Right lobe of liver (tissue), 6 donors: ENCODE measurements around the gene GRIP1. TPM values are rescaled to one million over a fixed set of nuclear protein-coding genes. Genes with fewer than 3 reads are reported as not detected.

ENCODE experiments used
- ATAC-seq, 4 donors: fragments of 200-7000 bp; cut with Tn5 transposase; one replicate each; pipeline ENCODE4 v1.9.1; 2020; ENCODE audit warnings: mild to moderate bottlenecking in 4 of 4, moderate library complexity in 4 of 4
- DNase-seq, 3 donors: peaks; one replicate each; pipeline ENCODE4 v3.0.0-alpha.2; 2020
- H3K27ac ChIP-seq, 3 donors: fragments of 200-600 bp; one replicate each; pipeline ENCODE4 v1.8.0; 2022
- H3K27me3 ChIP-seq, 2 donors: fragments of 200-600 bp; one replicate each; pipeline ENCODE4 v1.8.0; 2022
- H3K36me3 ChIP-seq, 4 donors: fragments of 200-600 bp; sonication (generic) in 1 of 4; one replicate each; pipeline versions ENCODE4 v1.5.1 to v1.8.0; 2017 to 2022; ENCODE audit warnings: control low read depth in 1 of 4
- H3K4me1 ChIP-seq, 4 donors: fragments of 200-600 bp; sonication (generic) in 1 of 4; one replicate each; pipeline versions ENCODE4 v1.5.1 to v1.8.0; 2017 to 2022; ENCODE audit warnings: control low read depth in 1 of 4
- H3K4me3 ChIP-seq, 3 donors: fragments of 200-600 bp; one replicate each; pipeline ENCODE4 v1.8.0; 2022
- H3K9me3 ChIP-seq, 4 donors: fragments of 200-600 bp; sonication (generic) in 1 of 4; one replicate each; pipeline versions ENCODE4 v1.5.1 to v1.8.0; 2017 to 2022; ENCODE audit warnings: control low read depth in 1 of 4
- POLR2A ChIP-seq: fragments of 450-650 bp; IDR thresholded peaks from one replicate; pipeline ENCODE4 v1.6.1; 2017; ENCODE audit warnings: antibody characterized with exemption, mild to moderate bottlenecking
- WGBS: methylation state at CpG from one replicate; pipeline ENCODE4 v1.1.6; 2018; ENCODE audit warnings: low coverage, low lambda C conversion rate; ENCODE audit not compliant: insufficient coverage; ENCODE audit errors: missing lambda C conversion rate; 5-methylcytosine and 5-hydroxymethylcytosine counted together
- intact Hi-C, 2 donors: fragments of 100-400 bp; cut with DNase I; formaldehyde crosslinking; loops; one replicate each; pipeline versions ENCODE4 v1.11.2 to v1.14.1; 2022
- total RNA-seq, 6 experiments: library from RNA; depleted of rRNA in 2 of 6; stranded (reverse); fragments of >200 nt in 2 of 6; fragmentation: NEBNext Ultra II Directional in 3 of 6; extraction: Animal tissue kit (Norgen Biotek cat#: 25700) in 3 of 6; gene quantifications; one replicate each; pipeline versions ENCODE4 v1.1.0 to v1.2.4, GENCODE V29; 2016 to 2023
- TF ChIP-seq, protein P1 (sequence below), 4 donors: fragments of 200-600 bp in 3 of 4; fragments of 450-650 bp in 1 of 4; IDR thresholded peaks; one replicate each; pipeline versions ENCODE4 v1.5.1 to v1.8.0; 2016 to 2022; ENCODE audit warnings: antibody characterized with exemption in 4 of 4, mild to moderate bottlenecking in 2 of 4
- donor health status: DM: no; HTN: yes; CAD: no.
- donor health status: DM: no; HTN: no; CAD: no.
- donor health status: DM: no; HTN: no; CAD: no.
- donor health status: DM: no; HTN: yes; CAD: no.
- donor health status: DM: no; HTN: yes; CAD: no.

GRIP1 gene
- total RNA-seq, 6 experiments from 2014 or later, result 0.22 to 0.78 (median 0.26) TPM; not detected in 3

DNA sequence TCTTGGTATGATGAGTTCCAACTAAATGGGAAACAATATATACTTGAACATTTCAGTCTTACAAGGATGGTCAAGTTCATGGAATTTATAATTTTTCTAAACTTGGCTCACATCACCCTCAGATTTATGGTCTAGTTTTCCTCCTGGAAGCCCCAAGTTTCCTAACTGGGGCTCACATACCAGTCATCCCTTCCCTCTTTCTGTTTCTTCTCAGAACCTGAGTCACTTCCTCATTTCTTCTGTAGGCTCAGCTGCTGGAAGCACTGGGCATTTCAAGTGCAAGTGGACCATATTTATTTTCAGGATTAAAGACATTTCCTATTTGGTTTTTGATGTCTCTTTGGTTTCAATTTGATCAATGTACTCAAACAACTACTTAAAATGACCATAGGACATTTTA lies 55.4 kb downstream of the GRIP1 start:
- H3K9me3 ChIP-seq, result no peaks in the 10 kb centered on the region
- DNase-seq, result no peak
- H3K27me3 ChIP-seq, result no peaks in the 10 kb centered on the region
- no peak overlapping the region for H3K4me3 ChIP-seq
- no peaks in the 10 kb centered on the region for H3K36me3 ChIP-seq
- no peaks in the 10 kb centered on the region for H3K4me1 ChIP-seq
- no peak overlapping the region for H3K27ac ChIP-seq
- ATAC-seq, result no peak
- intact Hi-C loops, result no loop called here
- no peak for TF ChIP-seq POLR2A
- TF ChIP-seq, protein P1, sequence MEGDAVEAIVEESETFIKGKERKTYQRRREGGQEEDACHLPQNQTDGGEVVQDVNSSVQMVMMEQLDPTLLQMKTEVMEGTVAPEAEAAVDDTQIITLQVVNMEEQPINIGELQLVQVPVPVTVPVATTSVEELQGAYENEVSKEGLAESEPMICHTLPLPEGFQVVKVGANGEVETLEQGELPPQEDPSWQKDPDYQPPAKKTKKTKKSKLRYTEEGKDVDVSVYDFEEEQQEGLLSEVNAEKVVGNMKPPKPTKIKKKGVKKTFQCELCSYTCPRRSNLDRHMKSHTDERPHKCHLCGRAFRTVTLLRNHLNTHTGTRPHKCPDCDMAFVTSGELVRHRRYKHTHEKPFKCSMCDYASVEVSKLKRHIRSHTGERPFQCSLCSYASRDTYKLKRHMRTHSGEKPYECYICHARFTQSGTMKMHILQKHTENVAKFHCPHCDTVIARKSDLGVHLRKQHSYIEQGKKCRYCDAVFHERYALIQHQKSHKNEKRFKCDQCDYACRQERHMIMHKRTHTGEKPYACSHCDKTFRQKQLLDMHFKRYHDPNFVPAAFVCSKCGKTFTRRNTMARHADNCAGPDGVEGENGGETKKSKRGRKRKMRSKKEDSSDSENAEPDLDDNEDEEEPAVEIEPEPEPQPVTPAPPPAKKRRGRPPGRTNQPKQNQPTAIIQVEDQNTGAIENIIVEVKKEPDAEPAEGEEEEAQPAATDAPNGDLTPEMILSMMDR (IDR thresholded peaks at IDR 0.05), result no peak

DNA sequence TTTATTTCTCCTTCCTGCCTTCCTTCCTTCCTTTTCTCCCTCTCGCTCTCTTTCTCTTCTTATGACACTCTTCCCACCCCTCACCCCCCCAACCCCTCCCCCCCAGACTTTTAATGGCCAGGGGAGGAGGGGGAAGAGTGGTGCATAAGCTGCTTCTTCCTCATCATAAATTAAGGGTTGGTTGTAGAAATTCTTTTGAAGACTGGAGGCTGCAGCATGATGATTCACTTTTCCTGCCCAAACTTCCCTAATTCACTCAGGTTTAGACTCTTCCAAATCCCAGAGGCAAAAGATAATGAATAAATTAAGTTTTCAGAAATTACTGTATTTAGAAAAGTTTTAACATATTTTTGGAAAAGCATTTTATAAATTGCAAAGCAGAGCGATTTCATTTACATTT lies 58.2 kb downstream of the GRIP1 start:
- Histone ChIP-seq H3K27me3 (no peaks in the 10 kb centered on the region), H3K27ac (no peak overlapping the region), H3K4me1 (no peaks in the 10 kb centered on the region), H3K36me3 (no peaks in the 10 kb centered on the region), H3K4me3 (no peak overlapping the region), H3K9me3 (no peaks in the 10 kb centered on the region)
- 43% methylated on average over 1 of the region's 2 CpGs for WGBS
- DNase-seq (no peak), ATAC-seq (no peak)
- TF ChIP-seq POLR2A, result no peak
- TF ChIP-seq, protein P1 (IDR thresholded peaks at IDR 0.05), result no peak
- intact Hi-C loops, result no loop called here

DNA sequence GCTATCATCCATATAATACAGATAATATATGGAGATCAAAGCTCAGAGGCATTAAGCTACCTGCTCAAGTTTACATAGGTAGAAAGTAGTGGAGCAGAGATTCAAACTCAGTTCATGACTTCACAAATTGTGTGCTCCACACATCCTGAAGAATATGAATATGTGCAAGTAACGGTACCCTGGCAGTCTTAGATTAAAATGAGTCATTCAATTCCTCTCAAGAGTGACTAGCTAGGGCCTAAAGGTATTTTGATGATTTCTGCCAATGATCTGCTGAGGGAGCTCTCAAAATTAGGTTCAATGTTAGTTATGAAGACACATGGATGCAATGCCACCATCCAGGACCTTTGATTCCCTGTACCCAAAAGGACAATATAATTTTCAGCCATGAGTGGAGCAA lies 58.9 kb downstream of the GRIP1 start:
- H3K4me1 ChIP-seq, result no peaks in the 10 kb centered on the region
- H3K9me3 ChIP-seq, result no peaks in the 10 kb centered on the region
- no peak overlapping the region for H3K4me3 ChIP-seq
- intact Hi-C loops, result no loop called here
- H3K27ac ChIP-seq, result no peak overlapping the region
- no peak for TF ChIP-seq POLR2A
- TF ChIP-seq, protein P1 (IDR thresholded peaks at IDR 0.05), result no peak
- WGBS, result 45% methylated on average over 1 of the region's 1 CpG
- no peak for ATAC-seq
- no peaks in the 10 kb centered on the region for H3K27me3 ChIP-seq
- H3K36me3 ChIP-seq, result no peaks in the 10 kb centered on the region
- no peak for DNase-seq

DNA sequence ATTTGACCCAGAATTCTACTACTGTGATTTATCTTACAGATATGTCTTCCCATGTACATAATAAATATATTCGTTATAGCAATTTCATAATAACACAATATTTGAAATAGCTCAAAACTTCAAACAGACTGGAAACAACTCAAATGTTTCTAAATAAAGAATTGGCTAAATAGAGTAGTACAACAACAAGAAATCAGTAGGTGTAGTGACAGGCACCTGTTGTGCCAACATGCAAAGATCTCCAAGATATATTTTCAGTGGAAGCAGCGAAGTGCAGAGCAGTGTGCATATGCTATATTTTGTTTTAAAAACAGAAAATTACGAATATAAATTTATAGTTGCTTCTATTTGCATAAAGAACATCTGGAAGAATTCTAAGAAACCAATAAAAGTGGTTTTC lies 60.9 kb downstream of the GRIP1 start:
- Histone ChIP-seq H3K9me3 (no peaks in the 10 kb centered on the region), H3K27me3 (no peaks in the 10 kb centered on the region), H3K27ac (no peak overlapping the region), H3K4me3 (no peak overlapping the region), H3K36me3 (no peaks in the 10 kb centered on the region), H3K4me1 (no peaks in the 10 kb centered on the region)
- TF ChIP-seq, protein P1 (IDR thresholded peaks at IDR 0.05), result no peak
- no peak for TF ChIP-seq POLR2A
- 42% methylated on average over 3 of the region's 3 CpGs for WGBS
- DNase-seq (no peak), ATAC-seq (no peak)
- intact Hi-C loops, result no loop called here

DNA sequence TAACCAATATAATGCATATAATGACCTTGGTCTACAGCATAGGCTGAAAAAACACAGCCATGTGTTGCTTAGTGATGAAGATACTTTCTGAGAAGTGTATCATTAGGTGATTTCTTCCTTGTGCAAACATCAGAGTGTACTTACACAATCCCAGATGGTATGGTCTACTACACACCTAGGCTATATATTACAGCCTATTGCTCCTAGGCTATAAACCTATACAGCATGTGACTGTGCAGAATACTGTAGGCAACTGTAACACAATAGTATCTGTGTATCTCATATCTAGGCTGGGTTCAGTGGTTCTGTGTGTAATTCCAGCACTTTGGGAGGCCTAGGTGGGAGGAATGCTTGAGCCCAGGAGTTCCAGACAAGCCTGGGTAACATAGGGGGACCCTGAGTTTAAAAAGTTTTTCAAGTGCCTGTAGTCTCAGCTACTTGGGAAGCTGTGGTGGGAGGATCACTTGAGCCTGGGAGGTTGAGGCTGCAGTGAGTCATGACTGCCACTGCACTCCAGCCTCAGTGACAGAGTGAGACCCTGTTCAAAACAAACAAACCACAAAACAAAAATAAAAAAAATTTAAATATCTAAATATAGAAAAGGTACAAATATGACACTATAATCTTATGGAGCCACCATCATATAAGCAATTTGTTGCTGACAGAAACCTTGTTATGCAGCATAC lies 66.6 kb downstream of the GRIP1 start:
- DNase-seq (no peak), ATAC-seq (no peak)
- no peaks in the 10 kb centered on the region for H3K9me3 ChIP-seq
- intact Hi-C loops, result no loop called here
- H3K4me1 ChIP-seq, result no peaks in the 10 kb centered on the region
- no peak overlapping the region for H3K27ac ChIP-seq
- TF ChIP-seq, protein P1 (IDR thresholded peaks at IDR 0.05), result no peak
- no peak for TF ChIP-seq POLR2A
- no peaks in the 10 kb centered on the region for H3K27me3 ChIP-seq
- H3K4me3 ChIP-seq, result no peak overlapping the region
- no peaks in the 10 kb centered on the region for H3K36me3 ChIP-seq
